ENCODE data around the gene PROB1.

DNA sequence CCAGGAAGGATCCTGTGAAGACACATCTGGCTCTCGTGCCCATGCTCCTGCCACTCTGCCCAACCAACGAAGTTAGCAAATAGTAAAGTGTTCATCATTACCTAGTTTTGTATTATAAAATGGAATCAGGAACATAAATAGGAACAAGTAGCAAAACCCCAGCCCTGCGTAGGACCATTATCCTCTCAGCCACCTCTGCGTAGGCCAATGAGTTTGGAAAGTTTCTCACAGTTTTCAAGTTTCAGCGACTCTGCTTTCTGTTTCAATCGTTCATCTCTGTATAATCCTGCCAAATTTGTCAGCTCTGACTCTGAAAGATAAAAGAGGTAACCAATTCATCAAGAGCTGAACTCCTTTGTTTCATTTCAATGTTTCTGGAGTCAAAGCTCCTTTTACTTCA lies 19.1 kb upstream of the PROB1 start:
- TF ChIP-seq, protein P1, sequence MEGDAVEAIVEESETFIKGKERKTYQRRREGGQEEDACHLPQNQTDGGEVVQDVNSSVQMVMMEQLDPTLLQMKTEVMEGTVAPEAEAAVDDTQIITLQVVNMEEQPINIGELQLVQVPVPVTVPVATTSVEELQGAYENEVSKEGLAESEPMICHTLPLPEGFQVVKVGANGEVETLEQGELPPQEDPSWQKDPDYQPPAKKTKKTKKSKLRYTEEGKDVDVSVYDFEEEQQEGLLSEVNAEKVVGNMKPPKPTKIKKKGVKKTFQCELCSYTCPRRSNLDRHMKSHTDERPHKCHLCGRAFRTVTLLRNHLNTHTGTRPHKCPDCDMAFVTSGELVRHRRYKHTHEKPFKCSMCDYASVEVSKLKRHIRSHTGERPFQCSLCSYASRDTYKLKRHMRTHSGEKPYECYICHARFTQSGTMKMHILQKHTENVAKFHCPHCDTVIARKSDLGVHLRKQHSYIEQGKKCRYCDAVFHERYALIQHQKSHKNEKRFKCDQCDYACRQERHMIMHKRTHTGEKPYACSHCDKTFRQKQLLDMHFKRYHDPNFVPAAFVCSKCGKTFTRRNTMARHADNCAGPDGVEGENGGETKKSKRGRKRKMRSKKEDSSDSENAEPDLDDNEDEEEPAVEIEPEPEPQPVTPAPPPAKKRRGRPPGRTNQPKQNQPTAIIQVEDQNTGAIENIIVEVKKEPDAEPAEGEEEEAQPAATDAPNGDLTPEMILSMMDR (IDR thresholded peaks at IDR 0.05 in 4 of 5, conservative IDR thresholded peaks at IDR 0.05 in 1 of 5): no peak
- TF ChIP-seq POLR2A (IDR thresholded peaks at IDR 0.05): no peak

Measured in gastrocnemius medialis (tissue), 4 donors.